Loucy (cell line): Measurements from ENCODE around the gene SORCS2.

Source experiments
- CTCF ChIP-seq: fragments of 200-600 bp; sonication (generic); conservative IDR thresholded peaks from 2 replicates; pipeline ENCODE4 v1.5.1; 2014; ENCODE audit warnings: mild to moderate bottlenecking, antibody characterized with exemption, low read length
- EZH2phosphoT487 ChIP-seq: fragments of 200-600 bp; IDR thresholded peaks from 2 replicates; pipeline ENCODE4 v1.6.1; 2018; ENCODE audit warnings: antibody characterized with exemption, mild to moderate bottlenecking, moderate library complexity, borderline replicate concordance

- TF ChIP-seq CTCF (no peak), EZH2phosphoT487 (no peak)
Measured at GRCh38 chr4:7233006-7233580, 40.8 kb downstream of the SORCS2 start.
